ENCODE data around the gene PYGL. TPM values are rescaled to one million over a fixed set of nuclear protein-coding genes. Genes with fewer than 3 reads are reported as not detected.

PYGL gene
- total and polyA plus RNA-seq, 10 of the 15 experiments (the other 5 are each of a cell fraction or from before 2014, with no cell fraction given): 0.05 to 1.4 (median 0.79) TPM

DNA sequence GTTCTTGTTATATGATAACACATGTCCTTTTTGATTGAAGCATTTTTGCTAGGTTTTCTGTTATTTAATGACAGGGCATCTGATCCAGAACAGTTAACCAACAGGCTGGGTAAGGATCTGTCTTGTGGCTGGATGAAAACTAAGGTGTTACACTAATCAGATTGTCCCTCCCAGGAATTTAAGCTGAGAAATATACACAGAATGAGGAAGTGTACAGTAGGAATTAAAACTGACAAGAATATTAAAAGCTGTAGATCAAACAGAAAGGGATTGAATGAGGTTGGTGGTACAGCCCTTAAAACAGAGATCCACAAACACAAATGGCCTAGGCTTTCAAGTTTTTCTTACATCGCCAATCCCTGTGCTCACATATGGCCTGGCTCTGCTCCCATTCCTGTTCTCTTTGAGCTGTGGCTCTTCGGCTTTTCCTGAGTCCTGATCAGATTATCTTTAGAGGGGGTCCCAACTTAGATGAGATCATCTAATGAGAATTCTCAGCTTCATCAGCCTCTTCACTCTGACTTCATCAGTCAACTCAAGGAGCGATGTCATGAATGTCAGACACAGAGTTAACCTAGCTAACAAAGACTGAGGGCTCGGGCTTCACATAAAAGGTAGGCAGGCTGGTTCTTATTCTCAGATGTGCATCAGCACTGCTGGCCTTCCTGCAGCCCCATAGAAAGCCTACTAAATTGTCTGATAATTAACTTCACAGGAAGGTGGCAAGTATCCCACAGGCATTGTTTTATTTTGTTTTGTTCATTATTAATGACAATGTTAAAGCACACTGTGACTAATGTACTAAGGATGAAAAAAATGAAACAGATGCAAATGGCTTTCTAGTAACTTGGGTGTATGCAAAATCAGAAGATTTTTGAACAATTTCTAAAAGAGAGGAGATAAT, 11.4 kb downstream of the PYGL start:
- CTCF ChIA-PET: no interaction called here
- Histone ChIP-seq H3K27ac (ENCODE audit: control insufficient read depth, insufficient read depth) (no peak overlapping the region), H3K27me3 (replicated peaks in 1 of 2; ENCODE audit: control insufficient read depth in 2 of 2, insufficient read depth in 2 of 2, low read length in 1 of 2) (no peaks in the 10 kb centered on the region; a peak in 1 of 4 replicates), H3K36me3 (ENCODE audit: control insufficient read depth in 2 of 2, insufficient read depth in 2 of 2, low read length in 1 of 2) (no peaks in the 10 kb centered on the region), H2AFZ (ENCODE audit: control insufficient read depth, low read depth, low read length) (no peak overlapping the region), H3K79me2 (ENCODE audit: control insufficient read depth, insufficient read depth, low read length) (no peaks in the 10 kb centered on the region), H3K4me2 (ENCODE audit: control insufficient read depth, insufficient read depth) (no peak overlapping the region), H3K4me3 (no peak overlapping the region), H3K9ac (ENCODE audit: control insufficient read depth, insufficient read depth, low read length) (no peak overlapping the region), H3K4me1 (ENCODE audit: control insufficient read depth, insufficient read depth, low read length) (peaks cover 6% of the 10 kb centered on the region), H4K20me1 (ENCODE audit: control insufficient read depth, insufficient read depth) (no peaks in the 10 kb centered on the region), H3K9me3 (replicated peaks; ENCODE audit: control insufficient read depth, insufficient read depth, low read length) (no peaks in the 10 kb centered on the region)
- RAD21 ChIA-PET (ENCODE audit: unreplicated experiment): no interaction called here
- no TSS peak for BruUV-seq (replicated peaks)
- intact Hi-C loops (cut with micrococcal nuclease; ENCODE audit: unreplicated experiment): no loop called here
- FAIRE-seq (no peak), ATAC-seq (no peak), DNase-seq (ENCODE audit: low read depth, low spot score) (no peak)
- in situ Hi-C loops (cut with MboI): no loop called here
- 72% methylated on average over 4 of the region's 4 CpGs for WGBS (ENCODE audit: insufficient coverage, insufficient replicate concordance, low lambda C conversion rate, missing lambda C conversion rate)
- TF ChIP-seq IRF3 (IDR thresholded peaks at IDR 0.05) (no peak), SMC3 (IDR thresholded peaks at IDR 0.05; ENCODE audit: borderline replicate concordance, low read length) (no peak), MEF2A (IDR thresholded peaks at IDR 0.05; ENCODE audit: insufficient read depth, low read depth, low read length) (no peak), WRNIP1 (IDR thresholded peaks at IDR 0.05; ENCODE audit: borderline replicate concordance, low read depth, low read length) (no peak), ZNF24 (IDR thresholded peaks at IDR 0.05) (no peak)
- TF ChIP-seq, protein P1, sequence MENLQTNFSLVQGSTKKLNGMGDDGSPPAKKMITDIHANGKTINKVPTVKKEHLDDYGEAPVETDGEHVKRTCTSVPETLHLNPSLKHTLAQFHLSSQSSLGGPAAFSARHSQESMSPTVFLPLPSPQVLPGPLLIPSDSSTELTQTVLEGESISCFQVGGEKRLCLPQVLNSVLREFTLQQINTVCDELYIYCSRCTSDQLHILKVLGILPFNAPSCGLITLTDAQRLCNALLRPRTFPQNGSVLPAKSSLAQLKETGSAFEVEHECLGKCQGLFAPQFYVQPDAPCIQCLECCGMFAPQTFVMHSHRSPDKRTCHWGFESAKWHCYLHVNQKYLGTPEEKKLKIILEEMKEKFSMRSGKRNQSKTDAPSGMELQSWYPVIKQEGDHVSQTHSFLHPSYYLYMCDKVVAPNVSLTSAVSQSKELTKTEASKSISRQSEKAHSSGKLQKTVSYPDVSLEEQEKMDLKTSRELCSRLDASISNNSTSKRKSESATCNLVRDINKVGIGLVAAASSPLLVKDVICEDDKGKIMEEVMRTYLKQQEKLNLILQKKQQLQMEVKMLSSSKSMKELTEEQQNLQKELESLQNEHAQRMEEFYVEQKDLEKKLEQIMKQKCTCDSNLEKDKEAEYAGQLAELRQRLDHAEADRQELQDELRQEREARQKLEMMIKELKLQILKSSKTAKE (IDR thresholded peaks at IDR 0.05; ENCODE audit: low read depth, poor library complexity, severe bottlenecking): no peak
- SMC1A ChIA-PET (ENCODE audit: uncharacterized antibody, unreplicated experiment): no interaction called here
- POLR2A ChIA-PET: no interaction called here
